Measurements from ENCODE around the gene NDUFA5. TPM values are rescaled to one million over a fixed set of nuclear protein-coding genes. Genes with fewer than 3 reads are reported as not detected.
"Not testable (repeated sequence)": the region's sequence is repeated elsewhere in the genome, so short reads cannot be mapped to it uniquely, and the experiment has no call there.

The NDUFA5 gene
- total and polyA plus RNA-seq, 3 donors from 2014 or later = 49.2 to 83.3 (median 68.5) TPM

- TF ChIP-seq POLR2A (IDR thresholded peaks at IDR 0.05) = no peak
- TF ChIP-seq, protein P1, sequence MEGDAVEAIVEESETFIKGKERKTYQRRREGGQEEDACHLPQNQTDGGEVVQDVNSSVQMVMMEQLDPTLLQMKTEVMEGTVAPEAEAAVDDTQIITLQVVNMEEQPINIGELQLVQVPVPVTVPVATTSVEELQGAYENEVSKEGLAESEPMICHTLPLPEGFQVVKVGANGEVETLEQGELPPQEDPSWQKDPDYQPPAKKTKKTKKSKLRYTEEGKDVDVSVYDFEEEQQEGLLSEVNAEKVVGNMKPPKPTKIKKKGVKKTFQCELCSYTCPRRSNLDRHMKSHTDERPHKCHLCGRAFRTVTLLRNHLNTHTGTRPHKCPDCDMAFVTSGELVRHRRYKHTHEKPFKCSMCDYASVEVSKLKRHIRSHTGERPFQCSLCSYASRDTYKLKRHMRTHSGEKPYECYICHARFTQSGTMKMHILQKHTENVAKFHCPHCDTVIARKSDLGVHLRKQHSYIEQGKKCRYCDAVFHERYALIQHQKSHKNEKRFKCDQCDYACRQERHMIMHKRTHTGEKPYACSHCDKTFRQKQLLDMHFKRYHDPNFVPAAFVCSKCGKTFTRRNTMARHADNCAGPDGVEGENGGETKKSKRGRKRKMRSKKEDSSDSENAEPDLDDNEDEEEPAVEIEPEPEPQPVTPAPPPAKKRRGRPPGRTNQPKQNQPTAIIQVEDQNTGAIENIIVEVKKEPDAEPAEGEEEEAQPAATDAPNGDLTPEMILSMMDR (IDR thresholded peaks at IDR 0.05) = no peak
- intact Hi-C loops (cut with DNase I; ENCODE audit: low total_unique reads) = no loop called here
Observed at GRCh38 chr7:123533929-123534382, 23.7 kb downstream of the NDUFA5 start.

DNA sequence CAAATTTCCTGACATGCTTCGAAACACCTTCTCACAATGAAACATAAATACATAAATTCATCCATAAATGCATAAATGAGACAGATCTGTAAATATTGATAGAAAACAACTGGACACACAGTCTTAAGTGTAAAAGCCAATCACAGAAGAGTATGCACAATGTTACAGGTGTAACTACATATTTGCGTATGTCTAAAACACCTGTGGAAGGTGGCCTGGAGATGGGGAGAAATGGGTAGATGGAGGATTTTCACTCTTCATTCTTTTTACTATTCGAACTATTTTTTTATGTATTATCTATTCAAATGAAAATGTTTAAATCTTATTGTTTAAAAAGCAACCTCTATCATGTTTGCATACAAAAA lies 24.1 kb downstream of the NDUFA5 start:
- Histone ChIP-seq H3K4me3 (peak overlapping the region in 1 of 2 donors; percentile 66), H3K9me3 (no peaks in the 10 kb centered on the region), H3K4me1 (peaks cover 4% of the 10 kb centered on the region), H3K36me3 (ENCODE audit: low read depth, missing control alignments) (no peaks in the 10 kb centered on the region), H3K27me3 (no peaks in the 10 kb centered on the region), H3K27ac (peak overlapping the region in 1 of 2 donors; percentile 90)
- no peak for DNase-seq
- WGBS, 2 donors = 51 to 69% methylated on average over 3 of the region's 3 CpGs
- intact Hi-C loops (cut with DNase I; ENCODE audit: low total_unique reads) = no loop called here
- TF ChIP-seq, protein P1 (IDR thresholded peaks at IDR 0.05) = no peak
- TF ChIP-seq POLR2A (IDR thresholded peaks at IDR 0.05) = no peak

More at GRCh38 chr7:123533929-123534382, 23.7 kb downstream of the NDUFA5 start:
- Histone ChIP-seq H3K9me3 (no peaks in the 10 kb centered on the region), H3K4me3 (peak overlapping the region; percentile 66 to 75), H3K36me3 (ENCODE audit: low read depth, missing control alignments) (no peaks in the 10 kb centered on the region), H3K4me1 (peaks cover 4% of the 10 kb centered on the region), H3K27me3 (no peaks in the 10 kb centered on the region), H3K27ac (peak overlapping the region; percentile 90 to 96)
- peak; percentile 33 for DNase-seq
- 4 to 5% methylated on average over 9 of the region's 9 CpGs for WGBS, 2 donors

DNA sequence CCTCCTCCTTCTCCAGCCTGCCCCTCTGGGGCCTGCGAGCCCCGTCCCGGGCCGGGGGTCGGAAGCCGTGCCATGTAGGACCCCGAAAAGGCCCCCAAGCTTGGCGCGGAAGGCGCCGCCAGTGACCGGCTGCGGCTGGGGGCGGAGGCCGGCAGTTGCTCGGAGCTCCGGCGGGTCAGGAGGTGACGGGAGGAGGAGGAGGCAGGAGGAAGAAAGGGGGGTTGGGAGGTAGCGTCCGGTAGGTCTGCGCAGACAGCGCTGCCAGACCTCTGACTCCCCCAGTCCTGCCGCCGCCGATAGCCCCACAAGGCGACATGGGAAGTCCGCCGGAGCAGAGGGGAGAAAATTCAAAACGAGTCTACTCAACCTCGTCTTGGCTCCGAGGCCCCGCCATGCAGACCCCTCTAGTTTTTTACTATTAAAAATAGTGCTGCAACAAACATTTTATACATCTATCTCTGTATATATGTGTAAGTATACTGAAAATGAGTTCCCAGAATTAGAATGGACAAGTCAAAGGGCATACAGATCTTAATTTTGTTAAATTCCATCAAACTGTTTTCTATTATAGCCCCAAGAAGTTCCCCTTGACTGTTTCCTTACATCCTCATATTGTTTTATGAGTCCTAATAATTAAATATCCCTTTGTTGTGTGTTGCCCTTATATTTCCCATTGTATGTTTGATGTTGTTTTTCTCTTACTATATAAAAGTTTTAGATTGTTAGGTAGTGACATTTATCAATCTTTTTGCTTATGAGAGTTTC lies 24.6 kb downstream of the NDUFA5 start:
- peak overlapping the region; percentile 39 to 45 for H3K4me3 ChIP-seq
- H3K27ac ChIP-seq; H3K4me1 ChIP-seq; H3K36me3 ChIP-seq (ENCODE audit: low read depth, missing control alignments); intact Hi-C loops (cut with DNase I; ENCODE audit: low total_unique reads); H3K27me3 ChIP-seq; H3K9me3 ChIP-seq: not testable (repeated sequence)
- DNase-seq = peak; percentile 54
- 4 to 9% methylated on average over 7 to 25 of the region's 33 CpGs for WGBS, 2 donors

DNA sequence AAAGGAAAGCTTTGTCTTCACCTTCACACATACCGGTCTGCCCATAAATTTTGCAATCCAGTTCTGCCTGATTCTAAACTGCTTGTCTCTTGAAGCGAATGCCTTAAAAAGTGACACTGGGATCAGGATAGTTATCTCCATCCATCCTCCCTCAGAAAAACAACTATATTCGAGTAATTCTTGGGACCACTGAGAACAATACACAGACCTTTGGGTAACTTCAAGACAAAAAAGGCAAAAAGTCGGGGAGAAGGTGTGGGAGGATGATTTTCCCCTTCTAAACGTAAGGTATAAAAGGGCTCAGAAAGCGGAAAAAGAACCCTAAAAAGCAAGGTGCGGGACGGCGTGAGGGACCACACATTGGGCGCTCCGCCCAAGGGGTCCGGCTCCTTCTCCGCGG lies 25.3 kb downstream of the NDUFA5 start:
- DNase-seq; intact Hi-C loops (cut with DNase I; ENCODE audit: low total_unique reads): not testable (repeated sequence)

DNA sequence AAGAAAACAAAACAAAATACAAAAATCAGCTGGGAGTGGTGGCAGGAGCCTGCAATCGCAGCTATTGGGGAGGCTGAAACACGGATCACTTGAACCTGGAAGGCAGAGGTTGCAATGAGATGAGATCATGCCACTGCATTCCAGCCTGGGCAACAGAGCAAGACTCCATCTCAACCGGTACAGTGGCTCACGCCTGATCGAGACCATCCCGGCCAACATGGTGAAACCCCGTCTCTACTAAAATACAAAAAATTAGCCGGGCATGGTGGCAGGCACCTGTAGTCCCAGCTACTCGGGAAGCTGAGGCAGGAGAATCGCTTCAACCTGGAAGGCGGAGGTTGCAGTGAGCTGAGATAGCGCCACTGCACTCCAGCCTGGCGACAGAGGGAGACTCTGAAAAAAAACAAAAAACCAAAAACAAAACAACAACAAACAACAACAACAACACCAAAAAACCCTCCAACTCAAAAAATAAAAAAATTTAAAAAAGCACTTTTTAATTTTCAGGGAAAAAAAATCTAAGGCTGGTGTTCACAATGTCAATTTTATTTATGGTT lies 27.5 kb downstream of the NDUFA5 start:
- H3K4me1 ChIP-seq; H3K4me3 ChIP-seq; H3K27ac ChIP-seq; H3K9me3 ChIP-seq; DNase-seq; intact Hi-C loops (cut with DNase I; ENCODE audit: low total_unique reads); H3K36me3 ChIP-seq (ENCODE audit: low read depth, missing control alignments); H3K27me3 ChIP-seq: not testable (repeated sequence)
- whole genome bisulfite sequencing, 2 donors = 95 to 97% methylated on average over 13 of the region's 13 CpGs

More for the DNA sequence above, 25.3 kb downstream of the NDUFA5 start:
- H3K36me3 ChIP-seq (ENCODE audit: low read depth, missing control alignments); H3K9me3 ChIP-seq; H3K27ac ChIP-seq; H3K27me3 ChIP-seq; H3K4me1 ChIP-seq: not testable (repeated sequence)
- WGBS, 2 donors = 20 to 25% methylated on average over 5 of the region's 14 CpGs
- peak overlapping the region; percentile 39 to 45 for H3K4me3 ChIP-seq

GRCh38 chr7:123528265-123528664 lies 29.4 kb downstream of the NDUFA5 start:
- WGBS, 2 donors = 90 to 99% methylated on average over 5 of the region's 5 CpGs

DNA sequence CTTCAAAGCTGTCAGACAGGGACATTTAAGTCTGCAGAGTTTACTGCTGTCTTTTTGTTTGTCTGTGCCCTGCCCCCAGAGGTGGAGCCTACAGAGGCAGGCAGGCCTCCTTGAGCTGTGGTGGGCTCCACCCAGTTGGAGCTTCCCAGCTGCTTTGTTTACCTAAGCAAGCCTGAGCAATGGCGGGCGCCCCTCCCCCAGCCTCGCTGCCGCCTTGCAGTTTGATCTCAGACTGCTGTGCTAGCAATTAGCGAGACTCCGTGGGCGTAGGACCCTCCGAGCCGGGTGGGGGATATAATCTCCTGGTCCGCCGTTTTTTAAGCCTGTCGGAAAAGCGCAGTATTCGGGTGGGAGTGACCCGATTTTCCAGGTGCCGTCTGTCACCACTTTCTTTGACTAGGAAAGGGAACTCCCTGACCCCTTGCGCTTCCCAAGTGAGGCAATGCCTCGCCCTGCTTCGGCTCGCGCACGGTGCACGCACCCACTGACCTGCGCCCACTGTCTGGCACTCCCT lies 29.8 kb downstream of the NDUFA5 start:
- H3K27ac ChIP-seq; DNase-seq; intact Hi-C loops (cut with DNase I; ENCODE audit: low total_unique reads); H3K27me3 ChIP-seq; H3K4me1 ChIP-seq; H3K9me3 ChIP-seq; H3K36me3 ChIP-seq (ENCODE audit: low read depth, missing control alignments); H3K4me3 ChIP-seq: not testable (repeated sequence)
- WGBS, 2 donors = 85 to 90% methylated on average over 21 to 22 of the region's 24 CpGs

More at GRCh38 chr7:123528265-123528664, 29.4 kb downstream of the NDUFA5 start:
- TF ChIP-seq, protein P1 (IDR thresholded peaks at IDR 0.05) = no peak
- TF ChIP-seq POLR2A (IDR thresholded peaks at IDR 0.05) = no peak
- Histone ChIP-seq H3K4me1 (no peaks in the 10 kb centered on the region), H3K36me3 (ENCODE audit: low read depth, missing control alignments) (no peaks in the 10 kb centered on the region), H3K27ac (no peak overlapping the region), H3K4me3 (no peak overlapping the region), H3K27me3 (no peaks in the 10 kb centered on the region), H3K9me3 (no peaks in the 10 kb centered on the region)
- no peak for DNase-seq
- intact Hi-C loops (cut with DNase I; ENCODE audit: low total_unique reads) = no loop called here

DNA sequence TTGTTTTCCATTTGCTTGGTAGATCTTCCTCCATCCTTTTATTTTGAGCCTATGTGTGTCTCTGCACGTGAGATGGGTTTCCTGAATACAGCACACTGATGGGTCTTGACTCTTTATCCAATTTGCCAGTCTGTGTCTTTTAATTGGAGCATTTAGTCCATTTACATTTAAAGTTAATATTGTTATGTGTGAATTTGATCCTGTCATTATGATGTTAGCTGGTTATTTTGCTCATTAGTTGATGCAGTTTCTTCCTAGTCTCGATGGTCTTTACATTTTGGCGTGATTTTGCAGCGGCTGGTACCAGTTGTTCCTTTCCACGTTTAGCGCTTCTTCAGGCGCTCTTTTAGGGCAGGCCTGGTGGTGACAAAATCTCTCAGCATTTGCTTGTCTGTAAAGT lies 31.1 kb downstream of the NDUFA5 start:
- H3K36me3 ChIP-seq (ENCODE audit: low read depth, missing control alignments); intact Hi-C loops (cut with DNase I; ENCODE audit: low total_unique reads): not testable (repeated sequence)
- 98 to 100% methylated on average over 5 to 6 of the region's 7 CpGs for WGBS, 2 donors

More for the DNA sequence above, 31.1 kb downstream of the NDUFA5 start:
- DNase-seq, H3K27me3 ChIP-seq, H3K27ac ChIP-seq, H3K4me1 ChIP-seq, H3K9me3 ChIP-seq, H3K4me3 ChIP-seq: not testable (repeated sequence)

All from testis (tissue), 3 donors.